BJ (cell line): ENCODE results near the gene CD37. TPM values are rescaled to one million over a fixed set of nuclear protein-coding genes. Genes with fewer than 3 reads are reported as not detected.

ENCODE experiments used
- CTCF ChIA-PET: fragments of 350-600 bp; formaldehyde crosslinking; extraction: SDS; loops from one replicate; lab custom pipeline; 2021; ENCODE audit warnings: antibody characterized with exemption, inconsistent platforms; lab: Yijun Ruan, JAX
- POLR2A ChIA-PET: fragments of 300-600 bp; sonication (Branson Sonifier 250); formaldehyde crosslinking; extraction: SDS; loops from one replicate; lab custom pipeline; 2021; ENCODE audit warnings: antibody characterized with exemption; lab: Charles Lee
- DNase-seq: peaks from one replicate; pipeline ENCODE4 v3.0.0-alpha.2; 2011; ENCODE audit warnings: low read depth
- H3K27me3 ChIP-seq: 2 replicates; pipeline ENCODE4 v1.6.0; 2011; ENCODE audit warnings: low read length; ENCODE audit not compliant: control insufficient read depth, insufficient read depth
- H3K36me3 ChIP-seq: 2 replicates; pipeline ENCODE4 v1.5.1; 2011; ENCODE audit warnings: low read length; ENCODE audit not compliant: control insufficient read depth, insufficient read depth
- H3K4me3 ChIP-seq: 2 replicates; pipeline ENCODE4 v1.5.1; 2011; ENCODE audit warnings: low read depth, mild to moderate bottlenecking, control low read depth, low read length
- polyA plus RNA-seq: library from polyadenylated mRNA; depleted of rRNA; stranded (reverse); fragments of >200 nt; gene quantifications from 2 replicates; pipeline ENCODE4 v1.2.3, GENCODE V29; 2011
- TF ChIP-seq, protein P1 (sequence below): IDR thresholded peaks from 2 replicates; pipeline ENCODE4 v1.5.1; 2011; ENCODE audit warnings: low read depth, mild to moderate bottlenecking, control low read depth, inconsistent platforms, low read length, moderate library complexity; ENCODE audit not compliant: insufficient read depth

The CD37 gene
- polyA plus RNA-seq, 1 experiment: not detected

DNA sequence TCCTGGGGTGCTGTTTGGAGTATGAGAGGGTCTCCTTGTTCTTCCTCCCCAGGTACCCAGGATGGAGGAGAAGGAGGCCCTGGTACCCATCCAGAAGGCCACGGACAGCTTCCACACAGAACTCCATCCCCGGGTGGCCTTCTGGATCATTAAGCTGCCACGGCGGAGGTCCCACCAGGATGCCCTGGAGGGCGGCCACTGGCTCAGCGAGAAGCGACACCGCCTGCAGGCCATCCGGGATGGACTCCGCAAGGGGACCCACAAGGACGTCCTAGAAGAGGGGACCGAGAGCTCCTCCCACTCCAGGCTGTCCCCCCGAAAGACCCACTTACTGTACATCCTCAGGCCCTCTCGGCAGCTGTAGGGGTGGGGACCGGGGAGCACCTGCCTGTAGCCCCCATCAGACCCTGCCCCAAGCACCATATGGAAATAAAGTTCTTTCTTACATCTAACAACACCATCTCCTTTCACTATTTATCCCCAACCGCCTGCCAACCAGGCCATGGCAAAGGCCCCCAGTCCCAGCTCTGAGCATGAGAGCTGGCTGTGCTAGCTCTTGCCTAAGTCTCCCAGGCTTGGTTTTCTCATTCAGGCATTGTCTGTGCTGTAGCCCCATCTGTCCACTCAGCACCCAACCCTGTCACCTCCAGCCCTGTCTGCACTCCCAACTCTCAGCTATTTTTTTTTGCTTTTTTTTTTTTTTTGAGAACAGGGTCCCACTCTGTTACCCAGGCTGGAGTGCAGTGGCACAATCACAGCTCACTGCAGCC, 39.6 kb downstream of the CD37 start:
- POLR2A ChIA-PET: no interaction called here
- CTCF ChIA-PET: interaction anchor here (1.0 to 1.9 kb wide), 2 partner anchors 16 to 79 kb away, joined by 3 to 4 read pairs; no protein-coding TSS in a partner anchor
- no peak for DNase-seq

DNA sequence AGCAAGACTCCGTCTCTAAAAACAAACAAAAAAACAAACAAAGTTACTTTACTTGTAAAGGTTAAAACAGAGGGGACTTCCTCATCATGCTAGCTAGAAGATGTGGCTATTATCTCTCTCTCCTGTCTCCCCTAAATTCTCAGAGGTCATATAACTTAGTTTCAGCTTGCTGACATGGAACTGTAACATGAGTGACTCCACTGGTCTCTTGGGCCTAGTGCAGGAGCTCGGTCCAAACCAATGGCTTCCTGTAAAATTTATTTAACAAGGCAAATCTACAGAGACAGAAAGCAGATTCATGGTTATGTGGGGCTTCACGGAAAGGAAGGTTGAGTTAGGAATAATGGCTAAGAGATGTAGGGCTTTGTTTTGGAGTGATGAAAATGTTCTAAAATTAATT, 43.3 kb downstream of the CD37 start:
- H3K27me3 ChIP-seq: peaks cover 2% of the 10 kb centered on the region; the same call in 1 of the 2 replicates
- POLR2A ChIA-PET: no interaction called here
- TF ChIP-seq, protein P1, sequence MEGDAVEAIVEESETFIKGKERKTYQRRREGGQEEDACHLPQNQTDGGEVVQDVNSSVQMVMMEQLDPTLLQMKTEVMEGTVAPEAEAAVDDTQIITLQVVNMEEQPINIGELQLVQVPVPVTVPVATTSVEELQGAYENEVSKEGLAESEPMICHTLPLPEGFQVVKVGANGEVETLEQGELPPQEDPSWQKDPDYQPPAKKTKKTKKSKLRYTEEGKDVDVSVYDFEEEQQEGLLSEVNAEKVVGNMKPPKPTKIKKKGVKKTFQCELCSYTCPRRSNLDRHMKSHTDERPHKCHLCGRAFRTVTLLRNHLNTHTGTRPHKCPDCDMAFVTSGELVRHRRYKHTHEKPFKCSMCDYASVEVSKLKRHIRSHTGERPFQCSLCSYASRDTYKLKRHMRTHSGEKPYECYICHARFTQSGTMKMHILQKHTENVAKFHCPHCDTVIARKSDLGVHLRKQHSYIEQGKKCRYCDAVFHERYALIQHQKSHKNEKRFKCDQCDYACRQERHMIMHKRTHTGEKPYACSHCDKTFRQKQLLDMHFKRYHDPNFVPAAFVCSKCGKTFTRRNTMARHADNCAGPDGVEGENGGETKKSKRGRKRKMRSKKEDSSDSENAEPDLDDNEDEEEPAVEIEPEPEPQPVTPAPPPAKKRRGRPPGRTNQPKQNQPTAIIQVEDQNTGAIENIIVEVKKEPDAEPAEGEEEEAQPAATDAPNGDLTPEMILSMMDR: no peak
- H3K4me3 ChIP-seq: no peak overlapping the region
- DNase-seq: no peak
- H3K36me3 ChIP-seq: no peaks in the 10 kb centered on the region
- CTCF ChIA-PET: interaction anchor here (3.9 kb wide), 1 partner anchor 12 kb away, joined by 18 read pairs; no protein-coding TSS in a partner anchor

More for the DNA sequence above, 39.6 kb downstream of the CD37 start:
- Histone ChIP-seq H3K27me3 (peaks cover 2% of the 10 kb centered on the region; the same call in 1 of the 2 replicates), H3K4me3 (no peak overlapping the region), H3K36me3 (no peaks in the 10 kb centered on the region)
- TF ChIP-seq, protein P1: no peak

- Histone ChIP-seq H3K27me3 (no peaks in the 10 kb centered on the region; the same call in 1 of the 2 replicates), H3K4me3 (no peak overlapping the region), H3K36me3 (no peaks in the 10 kb centered on the region)
- TF ChIP-seq, protein P1: no peak
- POLR2A ChIA-PET: no interaction called here
- CTCF ChIA-PET: interaction anchor here (1.4 to 3.9 kb wide), 2 partner anchors 11 to 64 kb away, joined by 4 to 18 read pairs; no protein-coding TSS in a partner anchor
- no peak for DNase-seq
Measured at GRCh38 chr19:49380391-49380790, 45.2 kb downstream of the CD37 start.

DNA sequence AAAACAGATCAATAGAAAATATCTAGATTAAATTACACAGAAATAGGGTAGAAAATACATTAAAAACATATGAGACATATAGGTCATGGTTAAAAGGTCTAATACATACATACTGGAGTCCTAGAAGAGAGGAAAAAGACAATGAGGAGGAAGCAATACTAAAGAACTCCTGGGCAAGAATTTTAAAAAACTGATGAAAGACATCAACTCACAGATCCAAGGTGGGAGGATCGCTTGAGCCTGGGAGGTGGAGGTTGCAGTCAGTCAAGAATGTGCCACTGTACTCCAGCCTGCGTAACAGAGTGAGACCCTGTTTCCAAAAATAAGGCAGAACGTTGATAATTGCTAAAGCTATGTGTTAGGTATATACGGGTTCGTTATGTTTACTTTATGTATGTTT, 47.4 kb downstream of the CD37 start:
- no peak overlapping the region for H3K4me3 ChIP-seq
- H3K27me3 ChIP-seq: no peaks in the 10 kb centered on the region
- TF ChIP-seq, protein P1: no peak
- ChIA-PET POLR2A (no interaction called here), CTCF (interaction anchor here (0.9 to 1.8 kb wide), 3 partner anchors 9 to 59 kb away, joined by 3 to 8 read pairs (median 3); no protein-coding TSS in a partner anchor)
- DNase-seq: no peak
- no peaks in the 10 kb centered on the region for H3K36me3 ChIP-seq

DNA sequence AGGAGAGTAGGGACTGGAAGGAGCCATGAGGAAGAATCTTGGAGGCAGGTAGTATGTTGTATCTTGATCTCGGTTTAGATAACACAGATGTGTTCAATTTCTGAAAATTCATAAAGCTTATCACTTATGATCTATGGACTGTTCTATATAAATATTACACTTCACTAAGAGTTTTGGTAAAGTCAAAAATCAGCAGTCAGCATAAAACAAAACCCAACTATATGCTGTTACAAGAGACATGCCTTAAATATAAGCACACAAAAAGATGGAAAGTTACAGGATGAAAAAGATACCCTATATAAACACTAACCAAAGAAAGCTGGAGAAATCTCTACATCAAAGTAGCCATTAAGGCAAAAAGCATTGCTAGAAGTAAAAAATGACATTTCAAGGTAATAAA, 48.4 kb downstream of the CD37 start:
- Histone ChIP-seq H3K4me3 (no peak overlapping the region), H3K36me3 (no peaks in the 10 kb centered on the region), H3K27me3 (no peaks in the 10 kb centered on the region)
- ChIA-PET CTCF (interaction anchor here (1.8 kb wide), 1 partner anchor 9 kb away, joined by 8 read pairs; no protein-coding TSS in a partner anchor), POLR2A (interaction anchor here (0.7 kb wide), 1 partner anchor 75 kb away, joined by 6 read pairs; no protein-coding TSS in a partner anchor)
- DNase-seq: no peak
- TF ChIP-seq, protein P1: no peak
